NCI-H2107 treated with DMSO at 0.1 percent for 48 hours (cell line): Measurements from ENCODE around the gene SLC25A42.
"Not testable (repeated sequence)": the region's sequence is repeated elsewhere in the genome, so short reads cannot be mapped to it uniquely, and the experiment has no call there.

Experiments used
- DNase-seq: peaks from one replicate; lab custom pipeline; 2025; ENCODE audit not compliant: unreplicated experiment; lab: John Stamatoyannopoulos, UW

The SLC25A42 gene, protein sequence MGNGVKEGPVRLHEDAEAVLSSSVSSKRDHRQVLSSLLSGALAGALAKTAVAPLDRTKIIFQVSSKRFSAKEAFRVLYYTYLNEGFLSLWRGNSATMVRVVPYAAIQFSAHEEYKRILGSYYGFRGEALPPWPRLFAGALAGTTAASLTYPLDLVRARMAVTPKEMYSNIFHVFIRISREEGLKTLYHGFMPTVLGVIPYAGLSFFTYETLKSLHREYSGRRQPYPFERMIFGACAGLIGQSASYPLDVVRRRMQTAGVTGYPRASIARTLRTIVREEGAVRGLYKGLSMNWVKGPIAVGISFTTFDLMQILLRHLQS

DNA sequence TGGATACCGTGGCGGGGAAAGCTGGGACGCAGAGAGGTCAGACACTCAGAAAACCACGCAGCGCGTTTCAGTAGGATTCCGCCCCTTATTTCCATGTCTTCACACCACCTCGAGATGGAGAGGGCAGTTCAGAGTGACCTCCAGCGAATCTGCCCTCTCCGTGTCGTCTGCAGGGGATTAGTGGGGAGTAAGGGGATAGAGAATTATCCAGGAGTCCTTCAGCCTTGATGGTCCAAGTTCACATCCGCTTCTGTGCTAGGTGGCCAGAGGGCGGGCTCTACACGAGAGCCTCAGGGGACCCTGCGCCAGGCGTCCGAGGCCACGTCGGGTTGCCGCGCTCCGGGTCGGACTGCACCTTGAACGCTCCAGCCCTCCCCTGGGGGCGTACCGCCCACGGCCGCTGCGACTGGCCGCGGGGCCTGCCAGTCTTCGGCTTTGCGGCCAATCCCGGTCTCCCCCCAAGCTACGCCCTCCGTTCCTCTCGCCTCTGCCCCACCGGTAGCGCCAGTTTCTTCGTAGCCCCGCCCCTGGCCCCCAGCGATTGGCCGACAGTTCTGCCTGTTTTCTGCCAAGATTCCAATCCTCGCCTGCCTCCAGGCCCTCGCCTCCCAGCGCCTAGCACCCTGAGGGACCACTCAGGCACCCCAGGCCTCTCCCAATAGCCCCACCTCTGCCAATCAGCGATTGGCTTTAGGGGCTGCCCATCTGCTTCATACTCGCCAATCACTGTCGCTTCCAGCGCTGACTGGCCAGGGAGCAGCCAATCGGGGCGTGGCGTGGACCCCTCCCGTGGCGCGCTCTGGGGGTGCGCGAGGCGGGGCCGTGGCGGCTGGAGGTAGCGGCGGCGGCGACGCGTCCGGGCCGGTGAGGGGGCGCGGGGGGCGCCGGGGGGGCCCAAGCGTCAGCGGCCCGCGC, at the start of gene SLC25A42:
Gene SLC25A42 (plus strand): TSS at position 812 of the 915 bp plus-strand sequence. CDS start 32,131 bp downstream, outside the sequence.
- peak; percentile 98 for DNase-seq

DNA sequence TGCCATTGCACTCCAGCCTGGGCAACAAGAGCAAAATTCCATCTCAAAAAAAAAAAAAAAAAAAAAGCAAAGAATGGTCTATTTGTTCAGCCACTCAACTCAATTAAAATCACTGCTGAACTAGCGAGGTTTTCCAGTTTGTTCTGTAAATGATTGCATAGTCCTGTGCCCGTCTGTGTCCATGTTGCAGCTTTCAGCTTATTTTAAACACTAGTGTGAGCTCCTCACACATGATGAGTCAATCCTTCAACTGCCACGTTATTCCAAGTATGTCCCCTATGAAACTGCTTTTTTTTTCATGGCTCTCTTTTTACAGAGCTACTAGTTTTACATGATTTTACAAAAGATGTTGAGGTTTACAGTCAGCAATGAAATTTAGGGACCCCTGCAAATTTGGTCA, 42.7 kb upstream of the SLC25A42 start:
- DNase-seq: no peak

DNA sequence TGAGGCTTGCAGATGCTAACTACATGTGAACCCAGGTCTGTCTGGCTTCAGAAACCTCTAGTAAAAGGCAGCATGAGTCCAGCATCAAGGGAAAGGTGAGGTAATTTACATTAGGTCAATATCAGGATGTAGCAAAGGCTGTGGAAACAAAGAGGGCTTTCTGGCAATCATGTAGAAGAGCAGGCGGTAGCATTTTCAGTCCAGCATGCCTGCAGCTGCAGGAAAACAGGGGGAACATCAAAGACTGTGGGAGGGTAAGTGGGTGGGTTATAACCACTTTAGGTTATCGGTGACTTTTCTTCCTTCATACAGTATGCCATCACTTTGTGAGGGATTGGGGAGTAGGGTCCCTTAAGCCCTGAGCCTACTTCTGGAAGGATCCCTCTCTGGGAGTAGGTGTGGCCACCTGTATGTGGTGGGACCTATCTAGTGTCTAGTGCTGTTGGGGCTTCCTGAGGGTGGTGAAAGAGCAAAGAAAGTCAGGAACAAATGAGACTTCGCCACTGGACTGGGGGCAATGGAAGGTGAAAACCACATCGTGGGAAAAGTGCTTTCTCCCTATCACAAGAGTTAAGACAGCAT, 41.3 kb upstream of the SLC25A42 start:
- DNase-seq: no peak

DNA sequence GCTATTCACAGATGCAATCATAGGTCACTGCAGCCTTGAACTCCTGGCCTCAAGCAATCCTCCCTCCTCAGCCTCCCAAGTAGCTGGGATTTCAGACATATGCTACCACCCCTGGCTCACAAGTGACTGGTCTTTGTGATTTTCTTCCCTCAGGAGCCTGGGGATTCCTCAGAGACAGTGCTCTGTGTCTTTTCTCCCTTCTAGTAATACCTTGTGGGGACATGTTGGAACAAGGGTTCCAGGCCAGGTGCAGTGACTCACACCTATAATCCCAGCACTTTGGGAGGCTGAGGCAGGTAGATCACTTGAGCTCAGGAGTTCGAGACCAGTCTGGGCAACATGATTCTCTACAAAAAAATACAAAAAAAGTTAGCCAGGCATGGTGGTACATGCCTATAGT, 40.4 kb upstream of the SLC25A42 start:
- DNase-seq: not testable (repeated sequence)

DNA sequence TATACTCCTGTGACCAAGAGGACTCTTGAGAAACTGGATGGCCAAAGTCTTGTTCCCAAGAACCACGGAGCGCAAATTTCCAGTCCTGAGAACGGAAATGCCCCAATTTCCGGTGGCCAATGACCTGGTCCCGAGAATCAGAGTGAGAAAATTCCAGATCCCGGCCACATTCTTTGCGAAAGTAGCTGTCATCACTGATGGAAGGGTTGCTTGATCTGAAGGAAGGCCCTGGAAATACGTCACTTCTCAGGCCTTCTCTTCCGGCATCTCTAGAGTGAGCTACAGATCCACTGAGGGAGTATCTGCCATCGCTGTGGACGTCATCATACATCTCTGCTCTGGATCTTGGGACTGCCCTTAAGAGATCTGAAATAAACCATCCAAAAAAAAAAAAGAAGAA, 37.9 kb upstream of the SLC25A42 start:
- no peak for DNase-seq

DNA sequence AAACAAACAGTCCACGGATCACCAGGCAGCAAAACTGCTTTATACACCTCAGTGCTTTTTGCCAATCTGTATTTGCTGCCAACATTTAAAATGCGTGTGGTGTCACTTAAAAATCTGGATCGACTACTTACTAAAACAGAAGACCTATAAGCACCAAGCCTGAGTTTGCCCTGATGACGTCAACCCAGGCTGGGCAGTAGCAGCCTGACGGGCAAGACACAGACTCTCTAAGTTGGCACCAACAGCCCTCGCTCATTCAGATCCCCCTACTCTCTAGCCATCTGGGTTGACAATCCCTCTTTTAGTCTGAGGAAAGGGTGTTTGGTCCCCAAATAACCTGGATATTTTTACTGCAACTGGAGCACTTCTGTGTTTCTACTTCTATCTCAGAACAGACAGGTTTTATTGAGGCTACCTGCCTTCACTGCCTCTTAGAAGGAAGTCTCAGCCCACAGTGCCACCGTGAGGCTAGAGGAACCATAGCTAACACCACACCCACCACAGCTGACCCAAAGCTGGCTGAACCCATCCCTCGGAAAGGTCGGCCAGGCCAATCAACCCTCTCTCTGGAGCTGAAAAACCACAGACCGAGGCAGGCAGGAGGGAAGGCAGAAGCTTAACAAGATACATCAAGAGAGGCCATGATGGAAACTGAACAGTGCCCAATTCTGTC, 37.4 kb upstream of the SLC25A42 start:
- no peak for DNase-seq

DNA sequence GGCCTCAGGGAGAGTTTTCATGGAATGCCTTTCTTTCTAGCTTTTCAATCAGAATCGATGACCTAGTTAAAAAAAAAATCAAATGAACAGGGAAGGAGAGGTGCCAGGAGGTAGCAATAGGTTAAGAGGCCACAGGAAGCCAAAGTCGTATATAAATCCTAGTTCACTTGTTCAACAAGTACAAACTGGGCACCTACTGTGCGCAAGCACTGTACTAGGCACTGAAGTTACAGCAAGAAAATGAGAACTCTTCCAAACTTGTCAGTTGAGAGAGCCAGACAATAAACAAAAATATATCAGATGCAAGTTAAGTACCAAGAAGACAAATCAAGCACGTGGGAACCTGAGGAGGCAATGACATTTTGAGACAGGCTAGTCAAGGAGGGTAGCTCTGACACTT, 36.6 kb upstream of the SLC25A42 start:
- DNase-seq: no peak

DNA sequence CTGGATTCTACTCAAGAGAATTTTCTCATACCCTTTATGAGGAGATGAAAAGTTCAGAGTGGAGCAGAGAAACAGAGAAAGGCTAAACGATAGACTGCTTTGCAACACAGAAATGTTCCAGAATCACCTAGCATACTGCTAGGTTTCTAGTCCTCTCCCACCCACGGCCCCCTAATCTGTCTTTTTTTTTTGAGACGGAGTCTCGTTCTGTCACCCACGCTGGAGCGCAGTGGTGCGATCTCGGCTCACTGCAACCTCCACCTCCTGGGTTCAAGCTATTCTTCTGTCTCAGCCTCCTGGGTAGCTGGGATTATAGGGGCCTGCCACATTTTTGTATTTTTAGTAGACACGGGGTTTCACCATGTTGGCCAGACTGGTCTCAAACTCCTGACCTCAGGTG, 35.3 kb upstream of the SLC25A42 start:
- DNase-seq: no peak

DNA sequence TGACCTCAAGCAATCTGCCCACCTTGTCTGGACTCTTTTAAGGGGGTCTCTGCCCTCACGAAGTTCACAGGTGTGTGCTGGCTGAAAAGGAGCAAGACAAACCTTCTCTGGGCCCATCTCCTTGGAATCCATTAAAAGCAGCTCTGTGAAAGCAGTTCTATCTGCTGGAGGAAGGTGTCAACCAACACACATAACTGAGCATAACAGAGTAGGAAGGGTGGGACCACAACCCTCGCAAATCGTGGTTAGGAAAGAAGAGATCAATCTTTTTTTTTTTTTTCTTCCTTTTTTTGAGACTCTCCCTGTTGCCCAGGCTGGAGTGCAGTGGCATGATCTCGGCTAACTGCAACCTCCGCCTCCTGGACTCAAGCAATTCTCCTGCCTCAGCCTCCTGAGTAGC, 31.9 kb upstream of the SLC25A42 start:
- no peak for DNase-seq

DNA sequence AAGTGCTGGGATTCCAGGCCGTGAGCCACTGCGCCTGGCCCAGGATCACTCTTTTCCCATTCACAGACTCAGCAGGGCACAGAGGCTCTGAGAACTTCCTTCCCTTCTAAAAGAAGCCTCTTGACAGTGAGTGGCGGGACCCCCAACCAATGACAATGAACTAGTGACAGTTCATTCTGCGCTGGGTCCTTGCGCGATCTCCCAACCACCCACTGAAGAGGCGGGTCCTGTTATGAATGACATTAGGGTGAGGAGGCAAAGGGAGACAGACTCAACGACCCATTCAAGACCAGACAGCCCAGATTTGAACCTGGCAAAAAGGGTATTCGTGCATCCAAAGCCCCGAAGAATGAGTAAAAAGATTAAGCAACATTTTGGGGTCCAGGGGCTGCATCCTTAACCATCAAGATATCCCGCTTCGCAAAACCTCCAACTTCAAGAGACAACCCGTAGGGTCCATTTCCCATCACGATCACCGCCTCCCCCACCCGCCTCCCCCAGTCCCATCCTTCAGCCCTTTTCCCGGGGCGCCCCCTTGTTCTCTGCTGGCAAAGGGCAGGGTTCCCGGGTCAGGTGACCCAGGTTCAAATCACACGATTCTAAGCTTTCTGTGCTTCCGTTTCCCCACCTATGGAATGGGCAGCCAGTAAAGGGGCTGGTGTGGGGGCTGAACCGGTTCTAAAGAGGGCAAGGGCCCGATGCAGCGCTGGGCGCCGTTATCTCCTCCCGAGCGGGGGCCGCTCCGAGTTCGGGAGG, 31.2 kb upstream of the SLC25A42 start:
- peak; percentile 88 for DNase-seq

DNA sequence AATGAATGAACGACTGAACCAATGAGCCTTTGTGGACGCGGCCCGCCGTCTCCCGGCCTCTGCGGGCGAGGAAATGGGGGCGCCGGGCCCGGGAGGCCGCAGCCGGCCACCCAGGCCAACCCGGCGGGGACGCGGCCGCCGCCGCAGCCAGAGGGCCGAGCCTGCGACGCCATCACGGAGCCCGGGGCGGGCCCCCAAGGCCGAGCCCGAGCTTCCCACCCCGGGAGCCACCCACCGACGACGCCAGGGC, 30.7 kb upstream of the SLC25A42 start:
- DNase-seq: no peak

DNA sequence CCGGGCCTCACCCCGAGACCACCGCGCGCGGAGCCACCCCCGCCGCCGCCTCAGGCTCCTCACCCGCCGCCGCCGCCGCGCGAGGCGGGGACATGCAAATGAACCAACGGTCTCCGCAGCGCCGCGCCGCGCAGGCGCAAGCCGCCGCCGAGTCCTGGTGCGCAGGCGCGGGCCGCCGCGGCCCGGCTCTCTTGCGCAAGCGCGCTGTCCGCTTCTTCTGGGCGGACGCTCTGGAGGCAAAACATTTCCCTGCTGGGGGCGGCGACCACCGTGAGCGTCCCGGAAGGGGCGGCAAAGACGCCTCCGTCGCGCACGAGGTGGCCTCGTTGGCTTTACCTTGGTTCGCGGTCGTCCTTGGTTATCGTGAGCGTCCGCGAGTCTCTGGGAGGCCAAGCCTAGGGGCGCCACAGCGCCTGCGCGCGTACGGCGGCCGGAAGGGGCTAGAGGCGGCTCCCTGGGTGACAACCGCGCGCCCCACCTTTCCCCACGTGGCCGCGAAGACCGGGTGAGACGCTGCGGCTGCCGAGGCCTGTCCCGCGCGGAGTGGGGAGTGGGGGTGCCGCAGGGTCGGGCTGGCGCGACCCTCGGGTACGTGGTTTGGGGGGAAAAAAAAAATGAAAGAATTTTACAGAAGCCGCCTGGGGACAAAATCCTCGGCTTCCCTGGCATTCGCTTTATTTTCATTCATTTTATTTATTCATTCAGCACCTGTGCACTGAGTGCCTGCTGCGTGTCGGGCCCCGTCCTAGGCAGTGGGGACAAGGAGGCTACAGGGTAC, 30.2 kb upstream of the SLC25A42 start, which contains the start of the genes ARMC6 and SUGP2:
Gene ARMC6 (plus strand): TSS at position 178 of the 778 bp plus-strand sequence. CDS start 607 bp downstream, outside the sequence.
Gene SUGP2 (minus strand): TSS at position 92 of the 778 bp plus-strand sequence. CDS start 2,446 bp downstream, outside the sequence.
- peak; percentile 77 for DNase-seq

DNA sequence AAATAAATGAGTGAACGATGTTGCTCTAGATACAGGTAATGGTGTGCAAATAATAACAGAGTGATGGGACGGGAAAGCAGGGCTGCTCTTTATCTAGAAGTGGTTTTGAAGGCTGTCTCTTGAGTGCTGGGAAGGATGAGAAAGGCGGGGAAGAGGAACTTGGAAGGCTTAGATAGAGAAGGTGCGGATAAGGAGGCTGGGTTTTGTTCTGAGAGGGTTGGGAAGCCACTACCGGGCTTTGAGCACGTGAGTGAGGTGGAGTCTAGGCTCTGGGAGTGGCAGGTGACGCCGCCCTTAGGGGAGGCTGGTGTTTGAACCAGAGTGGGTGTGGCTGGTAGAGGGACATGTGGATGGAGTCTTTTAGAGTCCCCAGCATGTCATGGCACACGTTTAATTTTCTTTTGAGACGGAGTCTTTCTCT, 29.6 kb upstream of the SLC25A42 start:
- DNase-seq: peak; percentile 67

DNA sequence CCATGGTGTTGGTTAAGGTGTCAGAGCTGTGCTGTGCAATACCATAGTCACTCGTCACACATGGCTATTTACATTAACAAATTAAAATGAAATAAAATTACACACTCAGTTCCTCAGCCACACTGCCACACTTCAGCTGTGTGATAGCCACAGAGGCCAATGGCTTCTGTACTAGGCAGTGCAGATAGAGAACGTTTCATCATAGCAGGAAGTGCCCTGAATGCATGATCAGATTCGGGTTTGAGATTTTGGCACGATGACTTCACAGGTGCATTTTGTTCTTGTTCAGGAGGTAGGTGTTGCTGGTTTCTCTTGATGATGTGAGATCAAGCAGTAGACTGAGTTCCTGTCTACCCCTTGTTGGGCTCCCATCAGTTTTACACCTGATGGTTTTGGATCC, 23.9 kb upstream of the SLC25A42 start:
- DNase-seq: no peak

DNA sequence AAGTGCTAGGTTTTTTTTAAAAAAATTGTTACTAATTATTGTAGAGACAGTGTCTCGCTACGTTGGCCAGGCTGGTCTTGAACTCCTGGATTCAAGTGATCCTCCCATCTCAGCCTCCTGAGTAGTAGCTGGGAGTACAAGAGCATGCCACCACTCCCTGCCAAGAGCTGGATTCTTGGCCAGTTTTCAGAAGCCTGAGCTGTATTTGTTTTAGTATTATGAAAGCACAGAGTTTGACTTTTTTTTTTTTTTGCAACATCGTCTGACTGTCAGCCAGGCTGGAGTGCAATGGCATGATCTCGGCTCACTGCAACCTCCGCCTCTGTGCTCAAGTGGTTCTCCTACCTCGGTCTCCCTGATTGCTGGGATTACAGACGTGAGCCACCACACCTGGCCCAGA, 23.4 kb upstream of the SLC25A42 start:
- DNase-seq: no peak

DNA sequence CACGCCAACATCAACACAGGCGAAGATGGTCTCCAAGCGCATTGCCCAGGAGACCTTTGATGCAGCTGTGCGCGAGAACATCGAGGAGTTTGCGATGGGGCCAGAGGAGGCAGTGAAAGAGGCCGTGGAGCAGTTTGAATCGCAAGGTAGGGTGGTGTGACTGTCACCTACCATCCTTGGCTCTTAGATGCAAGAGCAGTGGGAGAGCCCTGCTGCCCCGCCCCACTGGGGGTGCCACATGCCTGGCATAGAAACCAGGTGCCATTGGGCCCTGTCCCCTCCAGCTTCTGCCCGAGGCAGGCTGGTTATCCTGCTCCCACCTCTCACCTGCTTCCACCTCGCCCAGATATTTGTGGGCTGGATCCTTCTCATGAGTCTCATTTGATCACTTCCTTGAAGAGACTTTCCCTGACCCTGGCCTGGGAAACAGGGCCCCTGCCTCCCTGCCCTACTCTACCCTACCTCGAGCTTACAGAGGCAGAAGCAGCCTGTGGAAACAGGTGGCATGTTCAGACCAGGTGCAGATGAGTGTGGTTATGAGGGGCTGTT, 21.0 kb upstream of the SLC25A42 start:
- no peak for DNase-seq

DNA sequence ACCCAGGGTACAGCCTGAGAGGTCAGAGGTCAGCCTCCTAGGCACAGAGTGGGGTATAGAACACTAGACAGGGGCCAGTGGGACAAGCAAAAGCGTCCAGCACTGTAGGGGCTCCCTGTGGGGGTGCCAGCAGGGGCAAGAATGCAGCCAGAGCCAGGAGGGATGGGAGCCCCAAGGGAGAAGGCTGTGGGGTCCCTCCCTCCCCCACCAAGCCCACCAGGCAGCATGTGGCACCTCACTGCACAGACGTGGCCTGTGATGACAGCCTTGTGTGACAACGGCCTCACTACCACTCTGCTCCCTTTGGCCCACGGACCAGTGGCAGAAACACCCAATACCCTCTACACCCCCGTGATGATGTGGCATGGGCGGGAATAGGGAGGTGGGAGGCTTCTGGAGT, 20.3 kb upstream of the SLC25A42 start:
- DNase-seq: no peak

DNA sequence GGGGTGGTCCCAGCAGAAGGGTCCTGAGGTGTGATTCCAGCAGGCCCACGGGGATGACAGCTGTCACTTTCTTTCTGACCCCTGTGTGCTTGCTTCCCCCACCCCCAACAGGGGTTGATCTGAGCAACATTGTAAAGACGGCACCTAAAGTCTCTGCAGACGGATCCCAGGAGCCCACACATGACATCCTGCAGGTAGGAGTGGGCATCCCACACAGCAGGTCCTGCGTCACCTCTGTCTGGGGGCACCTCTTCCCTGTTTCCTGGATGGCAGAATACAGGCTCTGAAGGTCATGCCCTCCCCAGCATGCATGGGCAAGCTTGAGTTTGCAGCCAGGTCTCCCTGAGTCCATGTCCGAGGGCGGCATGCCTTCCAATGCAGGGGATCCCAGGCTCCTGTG, 19.9 kb upstream of the SLC25A42 start:
- no peak for DNase-seq

DNA sequence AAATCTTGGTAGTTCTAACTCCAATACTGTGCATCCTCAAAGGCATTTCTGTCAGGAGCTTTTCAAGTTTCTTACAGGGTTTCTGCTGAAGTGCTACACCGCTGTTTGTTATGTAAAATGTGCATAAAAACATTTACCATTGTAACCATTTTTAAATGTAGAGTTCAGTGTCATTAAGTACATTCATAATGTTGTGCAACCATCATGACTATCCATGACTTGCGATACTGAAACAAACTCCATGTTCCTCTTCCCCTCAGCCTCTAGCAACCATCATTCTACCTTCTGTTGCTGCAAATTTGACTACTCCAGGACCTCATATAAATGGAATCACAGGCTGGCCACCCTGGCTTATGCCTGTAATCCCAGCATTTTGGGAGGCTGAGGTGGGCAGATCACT, 14.4 kb upstream of the SLC25A42 start:
- DNase-seq: no peak
